ENCODE measurements around the gene TMEM38B.

DNA sequence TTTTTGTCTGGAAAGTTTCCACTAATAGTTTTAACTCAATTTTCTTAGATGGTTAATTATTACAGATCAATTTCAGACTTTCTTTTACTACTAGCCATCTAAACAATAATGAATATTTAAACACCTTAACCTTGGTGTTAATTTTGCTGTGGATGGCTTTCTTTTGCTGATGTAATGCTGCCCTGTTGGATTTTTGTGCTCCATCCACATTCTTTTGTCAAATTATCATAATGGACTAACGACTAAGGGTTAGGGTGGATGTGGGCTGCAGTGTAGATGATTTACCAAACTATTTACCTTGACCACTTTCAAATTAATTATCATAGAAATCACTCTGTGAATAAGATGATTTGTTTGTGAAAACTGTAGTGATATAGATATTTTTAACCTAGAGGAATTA is 15.6 kb upstream of the TMEM38B start:
- TF ChIP-seq, protein P1, sequence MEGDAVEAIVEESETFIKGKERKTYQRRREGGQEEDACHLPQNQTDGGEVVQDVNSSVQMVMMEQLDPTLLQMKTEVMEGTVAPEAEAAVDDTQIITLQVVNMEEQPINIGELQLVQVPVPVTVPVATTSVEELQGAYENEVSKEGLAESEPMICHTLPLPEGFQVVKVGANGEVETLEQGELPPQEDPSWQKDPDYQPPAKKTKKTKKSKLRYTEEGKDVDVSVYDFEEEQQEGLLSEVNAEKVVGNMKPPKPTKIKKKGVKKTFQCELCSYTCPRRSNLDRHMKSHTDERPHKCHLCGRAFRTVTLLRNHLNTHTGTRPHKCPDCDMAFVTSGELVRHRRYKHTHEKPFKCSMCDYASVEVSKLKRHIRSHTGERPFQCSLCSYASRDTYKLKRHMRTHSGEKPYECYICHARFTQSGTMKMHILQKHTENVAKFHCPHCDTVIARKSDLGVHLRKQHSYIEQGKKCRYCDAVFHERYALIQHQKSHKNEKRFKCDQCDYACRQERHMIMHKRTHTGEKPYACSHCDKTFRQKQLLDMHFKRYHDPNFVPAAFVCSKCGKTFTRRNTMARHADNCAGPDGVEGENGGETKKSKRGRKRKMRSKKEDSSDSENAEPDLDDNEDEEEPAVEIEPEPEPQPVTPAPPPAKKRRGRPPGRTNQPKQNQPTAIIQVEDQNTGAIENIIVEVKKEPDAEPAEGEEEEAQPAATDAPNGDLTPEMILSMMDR (IDR thresholded peaks at IDR 0.05), result no peak
- no peak for TF ChIP-seq POLR2A (IDR thresholded peaks at IDR 0.05)

Measured in thyroid gland (tissue), 4 donors.